Activated CD4-positive, alpha-beta T cell treated with anti-CD3 and anti-CD28 coated beads for 36 hours (primary cell): ENCODE measurements around the gene BDP1. TPM values are rescaled to one million over a fixed set of nuclear protein-coding genes. Genes with fewer than 3 reads are reported as not detected.
"Not testable (repeated sequence)": the region's sequence is repeated elsewhere in the genome, so short reads cannot be mapped to it uniquely, and the experiment has no call there.

Experiments used
- ATAC-seq: fragments of 200-7000 bp; cut with Tn5 transposase; one replicate; pipeline ENCODE4 v1.10.0; 2021; ENCODE audit warnings: mild to moderate bottlenecking, moderate library complexity
- CTCF ChIA-PET: fragments of 350-600 bp; sonication (Branson Sonifier 250); formaldehyde crosslinking; loops from one replicate; lab custom pipeline; 2021; ENCODE audit warnings: antibody characterized with exemption; lab: Charles Lee
- POLR2A ChIA-PET: fragments of 350-600 bp; sonication (Branson Sonifier 250); formaldehyde crosslinking; loops from one replicate; lab custom pipeline; 2021; ENCODE audit warnings: antibody characterized with exemption, inconsistent platforms; lab: Charles Lee
- DNase-seq: peaks from one replicate; pipeline ENCODE4 v3.0.0-alpha.2; 2020
- H3K27ac Mint-ChIP-seq: one replicate; pipeline ENCODE4 v1.8.0; 2021; ENCODE audit warnings: mixed read lengths
- H3K27me3 Mint-ChIP-seq: one replicate; pipeline ENCODE4 v1.8.0; 2021; ENCODE audit warnings: mixed read lengths
- H3K36me3 Mint-ChIP-seq: one replicate; pipeline ENCODE4 v1.8.0; 2021; ENCODE audit warnings: low read depth, mixed read lengths
- H3K4me1 Mint-ChIP-seq: one replicate; pipeline ENCODE4 v1.8.0; 2021; ENCODE audit warnings: mixed read lengths
- H3K4me3 Mint-ChIP-seq: one replicate; pipeline ENCODE4 v1.8.0; 2021; ENCODE audit warnings: mild to moderate bottlenecking, moderate library complexity, mixed read lengths
- H3K9me3 Mint-ChIP-seq: one replicate; pipeline ENCODE4 v1.8.0; 2021; ENCODE audit warnings: low read depth, mixed read lengths
- intact Hi-C, 2 experiments: fragments of 100-400 bp; cut with DNase I in 1 of 2; cut with micrococcal nuclease in 1 of 2; formaldehyde crosslinking; loops; one replicate each; pipeline versions ENCODE4 v1.14.2 to v1.15.1; 2022 to 2024; cut with DNase I, micrococcal nuclease
- total RNA-seq, 2 experiments: library from RNA; stranded (reverse); gene quantifications; one replicate each; pipeline ENCODE4 v1.2.3, GENCODE V29; 2021

The BDP1 gene
- total RNA-seq, 2 experiments from 2014 or later: 27.2 to 30.1 TPM

- H3K4me3 Mint-ChIP-seq, H3K4me1 Mint-ChIP-seq, H3K9me3 Mint-ChIP-seq, DNase-seq, H3K27me3 Mint-ChIP-seq, CTCF ChIA-PET, intact Hi-C loops, H3K27ac Mint-ChIP-seq, POLR2A ChIA-PET, ATAC-seq: not testable (repeated sequence)
- H3K36me3 Mint-ChIP-seq: peaks cover 18% of the 10 kb centered on the region
Observed at GRCh38 chr5:71571811-71572210, 116.4 kb downstream of the BDP1 start.

GRCh38 chr5:71573591-71573990, 118.1 kb downstream of the BDP1 start:
- H3K36me3 Mint-ChIP-seq: peaks cover 22% of the 10 kb centered on the region
- ChIA-PET CTCF (no interaction called here), POLR2A (no interaction called here)
- H3K4me1 Mint-ChIP-seq: no peaks in the 10 kb centered on the region
- H3K9me3 Mint-ChIP-seq: no peaks in the 10 kb centered on the region
- DNase-seq (no peak), ATAC-seq (no peak)
- no peaks in the 10 kb centered on the region for H3K27me3 Mint-ChIP-seq
- intact Hi-C loops: no loop called here
- no peak overlapping the region for H3K27ac Mint-ChIP-seq
- H3K4me3 Mint-ChIP-seq: no peak overlapping the region

- ChIA-PET CTCF (interaction anchor here (1.0 to 1.1 kb wide), 2 partner anchors 9 to 26 kb away, joined by 3 read pairs; no protein-coding TSS in a partner anchor), POLR2A (interaction anchor here (0.5 kb wide), 2 partner anchors 123 to 458 kb away, joined by 6 to 9 read pairs; no protein-coding TSS in a partner anchor)
- H3K36me3 Mint-ChIP-seq: peaks cover 20% of the 10 kb centered on the region
- intact Hi-C loops, ATAC-seq, H3K4me1 Mint-ChIP-seq, H3K4me3 Mint-ChIP-seq, H3K9me3 Mint-ChIP-seq, H3K27me3 Mint-ChIP-seq, H3K27ac Mint-ChIP-seq, DNase-seq: not testable (repeated sequence)
Observed at GRCh38 chr5:71575588-71575987, 120.1 kb downstream of the BDP1 start.

GRCh38 chr5:71576241-71576640, 120.8 kb downstream of the BDP1 start:
- Mint-ChIP-seq H3K4me1 (no peaks in the 10 kb centered on the region), H3K4me3 (no peak overlapping the region), H3K9me3 (no peaks in the 10 kb centered on the region), H3K27ac (no peak overlapping the region), H3K27me3 (no peaks in the 10 kb centered on the region), H3K36me3 (peaks cover 20% of the 10 kb centered on the region)
- no peak for DNase-seq
- POLR2A ChIA-PET: no interaction called here
- ATAC-seq: no peak
- intact Hi-C loops: no loop called here
- CTCF ChIA-PET: interaction anchor here (1.0 kb wide), 1 partner anchor 9 kb away, joined by 3 read pairs; no protein-coding TSS in a partner anchor

- POLR2A ChIA-PET, ATAC-seq, H3K27me3 Mint-ChIP-seq, intact Hi-C loops, H3K27ac Mint-ChIP-seq, H3K9me3 Mint-ChIP-seq, DNase-seq, H3K4me3 Mint-ChIP-seq, CTCF ChIA-PET, H3K4me1 Mint-ChIP-seq: not testable (repeated sequence)
- H3K36me3 Mint-ChIP-seq: peaks cover 20% of the 10 kb centered on the region
Observed at GRCh38 chr5:71577839-71578238, 122.4 kb downstream of the BDP1 start.

- intact Hi-C loops: no loop called here
- ChIA-PET POLR2A (no interaction called here), CTCF (interaction anchor here (0.9 to 1.9 kb wide), 2 partner anchors 18 to 51 kb away, joined by 3 to 4 read pairs; no protein-coding TSS in a partner anchor)
Observed at GRCh38 chr5:71582945-71583584, 127.6 kb downstream of the BDP1 start.

DNA sequence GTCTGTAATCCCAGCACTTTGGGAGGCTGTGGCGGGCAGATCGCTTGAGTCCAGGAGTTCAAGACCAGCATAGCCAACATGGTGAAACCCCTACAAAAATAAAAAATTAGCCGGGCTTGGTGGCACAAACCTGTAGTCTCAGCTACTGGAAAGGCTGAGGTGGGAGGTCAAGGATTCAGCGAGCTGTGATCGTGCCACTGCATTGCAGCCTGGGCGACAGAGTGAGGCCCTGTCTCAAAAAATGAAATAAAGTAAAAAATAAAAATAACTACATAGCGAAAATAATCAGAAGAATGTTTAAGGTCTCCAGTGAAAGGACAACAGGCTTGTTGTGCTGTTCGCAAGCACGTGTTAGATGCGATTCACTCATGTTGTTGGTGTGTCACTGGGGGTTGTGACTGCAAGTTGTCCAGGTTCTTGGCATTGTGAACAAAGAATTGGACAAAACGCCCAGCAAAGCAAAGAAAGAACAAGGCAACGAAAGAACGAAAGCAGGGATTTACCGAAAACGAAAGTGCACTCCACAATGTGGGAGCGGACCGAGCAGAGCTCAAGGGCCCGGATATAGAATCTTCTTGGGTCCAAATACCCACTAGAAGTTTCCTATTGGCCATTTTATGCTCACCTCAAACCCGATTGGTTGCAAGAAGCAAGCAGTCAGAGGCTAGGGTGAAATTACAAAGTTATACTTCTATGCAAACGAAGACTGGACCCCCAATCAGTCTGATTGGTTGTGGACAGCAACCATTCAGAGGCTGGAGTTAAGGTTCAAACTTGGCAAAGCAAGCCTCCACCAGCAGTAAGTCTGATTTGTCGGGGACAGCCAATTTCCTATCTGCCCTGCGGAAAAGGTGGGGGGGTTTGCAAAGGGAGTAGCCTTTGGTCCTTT, 130.8 kb downstream of the BDP1 start:
- Mint-ChIP-seq H3K27ac (peak overlapping the region; percentile 96), H3K27me3 (no peaks in the 10 kb centered on the region), H3K4me1 (peaks cover 36% of the 10 kb centered on the region), H3K4me3 (peak overlapping the region; percentile 80), H3K36me3 (peaks cover 14% of the 10 kb centered on the region), H3K9me3 (no peaks in the 10 kb centered on the region)
- POLR2A ChIA-PET: interaction anchor here (2.7 kb wide), 1 partner anchor 15 kb away, joined by 19 read pairs; no protein-coding TSS in a partner anchor
- CTCF ChIA-PET: interaction anchor here (0.6 to 2.7 kb wide), 2 partner anchors 15 to 65 kb away, joined by 3 to 15 read pairs; no protein-coding TSS in a partner anchor
- DNase-seq (no peak), ATAC-seq (no peak)
- intact Hi-C loops: loop anchor here (2.0 to 5.0 kb wide), 3 partner anchors 131 to 1911 kb away; partner anchors contain the start of genes BDP1 (in 1 of the 2) and BTF3 (in 1 of the 2)

More at GRCh38 chr5:71582945-71583584, 127.6 kb downstream of the BDP1 start:
- ATAC-seq (no peak), DNase-seq (no peak)
- peaks cover 6% of the 10 kb centered on the region for H3K36me3 Mint-ChIP-seq
- no peaks in the 10 kb centered on the region for H3K27me3 Mint-ChIP-seq
- no peak overlapping the region for H3K4me3 Mint-ChIP-seq
- H3K9me3 Mint-ChIP-seq: no peaks in the 10 kb centered on the region
- H3K4me1 Mint-ChIP-seq: peaks cover 6% of the 10 kb centered on the region
- H3K27ac Mint-ChIP-seq: no peak overlapping the region

DNA sequence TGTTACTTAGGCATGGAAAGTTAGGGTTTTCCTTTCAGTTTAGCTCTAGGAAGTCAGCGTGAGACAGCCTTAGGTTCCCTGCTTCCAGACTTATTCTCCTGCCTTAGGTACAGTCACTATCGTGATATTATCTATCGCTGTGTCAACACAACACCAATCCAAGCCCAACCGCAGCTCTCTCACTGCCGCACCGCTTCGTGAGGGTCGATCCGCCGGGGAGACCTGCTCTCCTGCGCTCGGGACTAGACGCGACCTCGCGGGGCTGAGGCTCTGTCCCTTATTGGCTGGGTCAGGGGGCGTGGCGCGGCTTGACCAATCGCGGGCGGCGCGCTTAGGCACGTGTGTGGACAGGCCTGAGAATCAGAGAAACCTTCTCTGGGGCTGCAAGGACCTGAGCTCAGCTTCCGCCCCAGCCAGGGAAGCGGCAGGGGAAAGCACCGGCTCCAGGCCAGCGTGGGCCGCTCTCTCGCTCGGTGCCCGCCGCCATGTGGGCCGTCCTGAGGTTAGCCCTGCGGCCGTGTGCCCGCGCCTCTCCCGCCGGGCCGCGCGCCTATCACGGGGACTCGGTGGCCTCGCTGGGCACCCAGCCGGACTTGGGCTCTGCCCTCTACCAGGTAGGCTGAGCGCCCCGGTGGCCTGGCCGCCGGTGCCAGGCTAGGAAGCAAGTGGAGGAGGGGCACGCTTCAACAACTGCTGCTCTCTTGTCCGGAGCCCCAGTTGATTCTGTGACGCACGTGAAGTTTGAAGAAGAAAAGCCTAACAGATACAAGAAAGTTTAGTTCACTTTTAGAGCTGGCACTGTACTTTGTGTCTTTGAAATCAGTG, 131.7 kb downstream of the BDP1 start, which contains the start of gene MCCC2:
TSS of gene MCCC2 (plus strand) at position 400 of the 825 bp plus-strand sequence. CDS start at position 486, 86 bp downstream.
- intact Hi-C loops: loop anchor here (1.0 to 5.0 kb wide), 6 partner anchors 14 to 1910 kb away; partner anchors contain the start of genes BDP1 (in 2 of the 2) and BTF3 (in 1 of the 2)
- CTCF ChIA-PET: interaction anchor here (0.6 to 2.7 kb wide), 4 partner anchors 14 to 92 kb away, joined by 3 to 15 read pairs (median 3); no protein-coding TSS in a partner anchor
- Mint-ChIP-seq H3K27me3 (no peaks in the 10 kb centered on the region), H3K4me3 (peak within 1 kb of the TSS; percentile 80), H3K9me3 (no peaks in the 10 kb centered on the region), H3K27ac (peak within 1 kb of the TSS; percentile 96), H3K4me1 (peaks cover 36% of the 10 kb centered on the region), H3K36me3 (peaks cover 14% of the 10 kb centered on the region)
- POLR2A ChIA-PET: interaction anchor here (0.6 to 2.7 kb wide), 3 partner anchors 14 to 733 kb away, joined by 3 to 19 read pairs (median 6); partner anchors contain the start of genes MRPS27 and PTCD2
- DNase-seq (peak; percentile 98), ATAC-seq (peak; percentile 99)

DNA sequence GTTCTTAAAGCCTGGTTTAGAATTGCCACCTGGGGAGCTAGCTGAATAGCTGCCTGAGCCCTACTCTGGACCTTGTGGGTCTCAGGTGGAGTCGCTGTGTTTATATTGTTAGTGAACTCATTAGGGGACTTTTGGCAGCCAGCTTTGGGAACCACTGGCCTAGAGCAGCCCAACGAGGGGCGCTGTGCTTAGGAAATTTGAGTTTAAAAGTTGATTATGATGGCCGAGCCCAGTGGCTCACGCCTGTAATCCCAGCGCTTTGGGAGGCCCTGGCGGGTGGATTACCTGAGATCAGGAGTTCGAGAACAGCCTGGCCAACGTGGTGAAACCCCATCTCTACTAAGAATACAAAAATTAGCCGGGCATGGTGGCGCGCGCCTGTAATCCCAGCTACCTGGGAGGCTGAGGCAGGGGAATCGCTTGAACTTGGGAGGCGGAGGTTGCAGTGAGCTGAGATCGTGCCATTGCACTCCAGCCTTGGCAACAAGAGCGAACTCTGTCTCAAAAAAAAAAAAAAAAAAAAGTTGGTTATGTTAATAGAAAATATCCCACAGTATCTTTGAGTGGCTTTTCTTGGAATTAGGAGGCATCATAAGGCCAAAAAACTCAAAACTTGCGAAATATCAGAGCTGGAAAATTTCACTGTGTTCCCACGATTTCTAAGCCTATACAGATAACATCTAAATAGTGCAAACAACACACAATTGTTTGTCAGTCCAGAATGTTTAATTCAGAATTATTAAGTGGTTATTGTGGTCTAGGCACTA, 132.5 kb downstream of the BDP1 start:
- H3K36me3 Mint-ChIP-seq: peaks cover 18% of the 10 kb centered on the region
- H3K4me3 Mint-ChIP-seq: peak overlapping the region; percentile 80
- intact Hi-C loops: loop anchor here (1.0 to 5.0 kb wide), 6 partner anchors 13 to 1909 kb away; partner anchors contain the start of genes BDP1 (in 2 of the 2) and BTF3 (in 1 of the 2)
- H3K4me1 Mint-ChIP-seq: peaks cover 36% of the 10 kb centered on the region
- peak overlapping the region; percentile 96 for H3K27ac Mint-ChIP-seq
- ChIA-PET POLR2A (interaction anchor here (0.6 to 2.7 kb wide), 3 partner anchors 13 to 732 kb away, joined by 3 to 19 read pairs (median 6); partner anchors contain the start of genes MRPS27 and PTCD2), CTCF (interaction anchor here (0.6 to 2.7 kb wide), 4 partner anchors 13 to 112 kb away, joined by 3 to 15 read pairs (median 3); no protein-coding TSS in a partner anchor)
- no peaks in the 10 kb centered on the region for H3K27me3 Mint-ChIP-seq
- peak; percentile 2 for ATAC-seq
- H3K9me3 Mint-ChIP-seq: no peaks in the 10 kb centered on the region
- DNase-seq: peak; percentile 35
